Measurements from ENCODE around the gene ST3GAL3.

The ST3GAL3 gene

GRCh38 chr1:43934101-43934985 lies 227.0 kb downstream of the ST3GAL3 start (continued):
- TF ChIP-seq ZNF37A (tag by site-specific recombination; IDR thresholded peaks at IDR 0.05): no peak
- TF ChIP-seq BCL11A (tag by site-specific recombination; IDR thresholded peaks at IDR 0.05; ENCODE audit: low read depth): 0 out of 2 replicates have a peak, but pooled peaks have one; percentile 12
- TF ChIP-seq KLF16 (tag by site-specific recombination; IDR thresholded peaks at IDR 0.05): no peak
- no peak for TF ChIP-seq ZNF621 (tag by site-specific recombination; IDR thresholded peaks at IDR 0.05)
- TF ChIP-seq, protein P1, sequence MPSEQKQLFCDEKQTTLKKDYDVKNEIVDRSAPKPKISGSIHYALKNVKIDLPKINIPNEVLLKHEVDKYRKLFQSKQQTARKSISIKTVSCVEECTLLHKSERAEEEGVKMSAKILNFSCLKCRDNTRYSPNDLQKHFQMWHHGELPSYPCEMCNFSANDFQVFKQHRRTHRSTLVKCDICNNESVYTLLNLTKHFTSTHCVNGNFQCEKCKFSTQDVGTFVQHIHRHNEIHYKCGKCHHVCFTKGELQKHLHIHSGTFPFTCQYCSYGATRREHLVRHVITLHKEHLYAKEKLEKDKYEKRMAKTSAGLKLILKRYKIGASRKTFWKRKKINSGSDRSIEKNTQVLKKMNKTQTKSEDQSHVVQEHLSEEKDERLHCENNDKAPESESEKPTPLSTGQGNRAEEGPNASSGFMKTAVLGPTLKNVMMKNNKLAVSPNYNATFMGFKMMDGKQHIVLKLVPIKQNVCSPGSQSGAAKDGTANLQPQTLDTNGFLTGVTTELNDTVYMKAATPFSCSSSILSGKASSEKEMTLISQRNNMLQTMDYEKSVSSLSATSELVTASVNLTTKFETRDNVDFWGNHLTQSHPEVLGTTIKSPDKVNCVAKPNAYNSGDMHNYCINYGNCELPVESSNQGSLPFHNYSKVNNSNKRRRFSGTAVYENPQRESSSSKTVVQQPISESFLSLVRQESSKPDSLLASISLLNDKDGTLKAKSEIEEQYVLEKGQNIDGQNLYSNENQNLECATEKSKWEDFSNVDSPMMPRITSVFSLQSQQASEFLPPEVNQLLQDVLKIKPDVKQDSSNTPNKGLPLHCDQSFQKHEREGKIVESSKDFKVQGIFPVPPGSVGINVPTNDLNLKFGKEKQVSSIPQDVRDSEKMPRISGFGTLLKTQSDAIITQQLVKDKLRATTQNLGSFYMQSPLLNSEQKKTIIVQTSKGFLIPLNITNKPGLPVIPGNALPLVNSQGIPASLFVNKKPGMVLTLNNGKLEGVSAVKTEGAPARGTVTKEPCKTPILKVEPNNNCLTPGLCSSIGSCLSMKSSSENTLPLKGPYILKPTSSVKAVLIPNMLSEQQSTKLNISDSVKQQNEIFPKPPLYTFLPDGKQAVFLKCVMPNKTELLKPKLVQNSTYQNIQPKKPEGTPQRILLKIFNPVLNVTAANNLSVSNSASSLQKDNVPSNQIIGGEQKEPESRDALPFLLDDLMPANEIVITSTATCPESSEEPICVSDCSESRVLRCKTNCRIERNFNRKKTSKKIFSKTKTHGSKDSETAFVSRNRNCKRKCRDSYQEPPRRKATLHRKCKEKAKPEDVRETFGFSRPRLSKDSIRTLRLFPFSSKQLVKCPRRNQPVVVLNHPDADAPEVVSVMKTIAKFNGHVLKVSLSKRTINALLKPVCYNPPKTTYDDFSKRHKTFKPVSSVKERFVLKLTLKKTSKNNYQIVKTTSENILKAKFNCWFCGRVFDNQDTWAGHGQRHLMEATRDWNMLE (tag by site-specific recombination; conservative IDR thresholded peaks at IDR 0.05; ENCODE audit: low read depth): no peak
- TF ChIP-seq ZNF776 (tag by site-specific recombination; IDR thresholded peaks at IDR 0.05; ENCODE audit: borderline replicate concordance): no peak
- TF ChIP-seq, protein P2, sequence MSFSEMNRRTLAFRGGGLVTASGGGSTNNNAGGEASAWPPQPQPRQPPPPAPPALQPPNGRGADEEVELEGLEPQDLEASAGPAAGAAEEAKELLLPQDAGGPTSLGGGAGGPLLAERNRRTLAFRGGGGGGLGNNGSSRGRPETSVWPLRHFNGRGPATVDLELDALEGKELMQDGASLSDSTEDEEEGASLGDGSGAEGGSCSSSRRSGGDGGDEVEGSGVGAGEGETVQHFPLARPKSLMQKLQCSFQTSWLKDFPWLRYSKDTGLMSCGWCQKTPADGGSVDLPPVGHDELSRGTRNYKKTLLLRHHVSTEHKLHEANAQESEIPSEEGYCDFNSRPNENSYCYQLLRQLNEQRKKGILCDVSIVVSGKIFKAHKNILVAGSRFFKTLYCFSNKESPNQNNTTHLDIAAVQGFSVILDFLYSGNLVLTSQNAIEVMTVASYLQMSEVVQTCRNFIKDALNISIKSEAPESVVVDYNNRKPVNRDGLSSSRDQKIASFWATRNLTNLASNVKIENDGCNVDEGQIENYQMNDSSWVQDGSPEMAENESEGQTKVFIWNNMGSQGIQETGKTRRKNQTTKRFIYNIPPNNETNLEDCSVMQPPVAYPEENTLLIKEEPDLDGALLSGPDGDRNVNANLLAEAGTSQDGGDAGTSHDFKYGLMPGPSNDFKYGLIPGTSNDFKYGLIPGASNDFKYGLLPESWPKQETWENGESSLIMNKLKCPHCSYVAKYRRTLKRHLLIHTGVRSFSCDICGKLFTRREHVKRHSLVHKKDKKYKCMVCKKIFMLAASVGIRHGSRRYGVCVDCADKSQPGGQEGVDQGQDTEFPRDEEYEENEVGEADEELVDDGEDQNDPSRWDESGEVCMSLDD (tag by site-specific recombination; IDR thresholded peaks at IDR 0.05): no peak
- no peak for TF ChIP-seq ZNF529 (tag by site-specific recombination; IDR thresholded peaks at IDR 0.05; ENCODE audit: insufficient replicate concordance)
- TF ChIP-seq, protein P3, sequence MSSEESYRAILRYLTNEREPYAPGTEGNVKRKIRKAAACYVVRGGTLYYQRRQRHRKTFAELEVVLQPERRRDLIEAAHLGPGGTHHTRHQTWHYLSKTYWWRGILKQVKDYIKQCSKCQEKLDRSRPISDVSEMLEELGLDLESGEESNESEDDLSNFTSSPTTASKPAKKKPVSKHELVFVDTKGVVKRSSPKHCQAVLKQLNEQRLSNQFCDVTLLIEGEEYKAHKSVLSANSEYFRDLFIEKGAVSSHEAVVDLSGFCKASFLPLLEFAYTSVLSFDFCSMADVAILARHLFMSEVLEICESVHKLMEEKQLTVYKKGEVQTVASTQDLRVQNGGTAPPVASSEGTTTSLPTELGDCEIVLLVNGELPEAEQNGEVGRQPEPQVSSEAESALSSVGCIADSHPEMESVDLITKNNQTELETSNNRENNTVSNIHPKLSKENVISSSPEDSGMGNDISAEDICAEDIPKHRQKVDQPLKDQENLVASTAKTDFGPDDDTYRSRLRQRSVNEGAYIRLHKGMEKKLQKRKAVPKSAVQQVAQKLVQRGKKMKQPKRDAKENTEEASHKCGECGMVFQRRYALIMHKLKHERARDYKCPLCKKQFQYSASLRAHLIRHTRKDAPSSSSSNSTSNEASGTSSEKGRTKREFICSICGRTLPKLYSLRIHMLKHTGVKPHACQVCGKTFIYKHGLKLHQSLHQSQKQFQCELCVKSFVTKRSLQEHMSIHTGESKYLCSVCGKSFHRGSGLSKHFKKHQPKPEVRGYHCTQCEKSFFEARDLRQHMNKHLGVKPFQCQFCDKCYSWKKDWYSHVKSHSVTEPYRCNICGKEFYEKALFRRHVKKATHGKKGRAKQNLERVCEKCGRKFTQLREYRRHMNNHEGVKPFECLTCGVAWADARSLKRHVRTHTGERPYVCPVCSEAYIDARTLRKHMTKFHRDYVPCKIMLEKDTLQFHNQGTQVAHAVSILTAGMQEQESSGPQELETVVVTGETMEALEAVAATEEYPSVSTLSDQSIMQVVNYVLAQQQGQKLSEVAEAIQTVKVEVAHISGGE (tag by site-specific recombination; conservative IDR thresholded peaks at IDR 0.05; ENCODE audit: low read depth): no peak
- no peak for TF ChIP-seq ZXDB (tag by site-specific recombination; IDR thresholded peaks at IDR 0.05)
- TF ChIP-seq KLF7 (tag by site-specific recombination; IDR thresholded peaks at IDR 0.05; ENCODE audit: borderline replicate concordance): no peak
- no peak for TF ChIP-seq ZNF473 (tag by site-specific recombination; IDR thresholded peaks at IDR 0.05)
- TF ChIP-seq SP3 (tag by site-specific recombination; IDR thresholded peaks at IDR 0.05): no peak
- no peak; the same call in 1 of the 2 replicates for TF ChIP-seq GFI1B (tag by site-specific recombination; IDR thresholded peaks at IDR 0.05)
- no peak for TF ChIP-seq ZSCAN16 (tag by site-specific recombination; IDR thresholded peaks at IDR 0.05)
- no peak for TF ChIP-seq ZNF48 (tag by site-specific recombination; IDR thresholded peaks at IDR 0.05)
- TF ChIP-seq ZNF121 (tag by site-specific recombination; IDR thresholded peaks at IDR 0.05): peak; percentile 62; the same call in 1 of the 2 replicates
- no peak for TF ChIP-seq ZNF701 (tag by site-specific recombination; IDR thresholded peaks at IDR 0.05)
- TF ChIP-seq ZNF501 (tag by site-specific recombination; IDR thresholded peaks at IDR 0.05): 0 out of 2 replicates have a peak, but pooled peaks have one; percentile 5
- TF ChIP-seq GLI2 (tag by site-specific recombination; IDR thresholded peaks at IDR 0.05; ENCODE audit: borderline replicate concordance, low read depth): no peak
- TF ChIP-seq HOXC10 (CRISPR knock-in tag; IDR thresholded peaks at IDR 0.05): 0 out of 2 replicates have a peak, but pooled peaks have one; percentile 28
- TF ChIP-seq ZNF24 (tag by site-specific recombination; IDR thresholded peaks at IDR 0.05): 0 out of 2 replicates have a peak, but pooled peaks have one; percentile 16
- TF ChIP-seq ZNF366 (tag by site-specific recombination; conservative IDR thresholded peaks at IDR 0.05): peak; percentile 82
- TF ChIP-seq SALL2 (tag by site-specific recombination; IDR thresholded peaks at IDR 0.05; ENCODE audit: borderline replicate concordance): no peak
- no peak for TF ChIP-seq ZNF239 (tag by site-specific recombination; IDR thresholded peaks at IDR 0.05)
- TF ChIP-seq ZNF221 (tag by site-specific recombination; IDR thresholded peaks at IDR 0.05; ENCODE audit: borderline replicate concordance): no peak
- TF ChIP-seq ZNF391 (tag by site-specific recombination; IDR thresholded peaks at IDR 0.05; ENCODE audit: borderline replicate concordance, low read depth): no peak
